ENCODE results near the gene LYPD3. TPM values are rescaled to one million over a fixed set of nuclear protein-coding genes. Genes with fewer than 3 reads are reported as not detected.

Gene LYPD3
- total RNA-seq, 2 donors from 2014 or later, result 5.1 to 7.4 TPM

DNA sequence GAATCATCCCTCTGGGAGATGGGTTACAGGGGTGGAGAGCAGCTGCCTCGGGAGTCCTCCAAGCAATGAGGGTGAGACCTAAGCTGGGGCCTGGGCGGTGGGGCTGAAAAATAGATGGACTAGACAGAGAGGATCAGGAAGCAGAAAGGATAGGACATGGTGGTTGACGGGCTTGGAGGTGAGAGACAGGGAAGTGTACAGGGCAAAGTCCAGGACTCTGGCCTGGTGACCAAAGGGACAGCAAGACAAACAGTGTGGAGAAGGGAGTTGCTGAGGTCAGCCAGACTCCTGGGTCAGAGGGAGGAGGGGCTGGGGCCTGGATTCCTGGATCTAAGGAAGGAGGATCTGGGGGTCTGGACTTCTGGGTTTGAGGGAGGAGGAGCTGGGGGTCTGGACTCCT is 33.6 kb upstream of the LYPD3 start:
- no peak for ATAC-seq
- H3K9me3 ChIP-seq (ENCODE audit: control insufficient read depth, low read length, poor library complexity, severe bottlenecking), result no peaks in the 10 kb centered on the region
- Mint-ChIP-seq H3K4me3 (no peak overlapping the region), H3K27ac (peak overlapping the region; percentile 63), H3K4me1 (peaks cover 29% of the 10 kb centered on the region), H3K27me3 (no peaks in the 10 kb centered on the region), H3K36me3 (ENCODE audit: low read depth) (peaks cover 23% of the 10 kb centered on the region)
- DNase-seq, result no peak

DNA sequence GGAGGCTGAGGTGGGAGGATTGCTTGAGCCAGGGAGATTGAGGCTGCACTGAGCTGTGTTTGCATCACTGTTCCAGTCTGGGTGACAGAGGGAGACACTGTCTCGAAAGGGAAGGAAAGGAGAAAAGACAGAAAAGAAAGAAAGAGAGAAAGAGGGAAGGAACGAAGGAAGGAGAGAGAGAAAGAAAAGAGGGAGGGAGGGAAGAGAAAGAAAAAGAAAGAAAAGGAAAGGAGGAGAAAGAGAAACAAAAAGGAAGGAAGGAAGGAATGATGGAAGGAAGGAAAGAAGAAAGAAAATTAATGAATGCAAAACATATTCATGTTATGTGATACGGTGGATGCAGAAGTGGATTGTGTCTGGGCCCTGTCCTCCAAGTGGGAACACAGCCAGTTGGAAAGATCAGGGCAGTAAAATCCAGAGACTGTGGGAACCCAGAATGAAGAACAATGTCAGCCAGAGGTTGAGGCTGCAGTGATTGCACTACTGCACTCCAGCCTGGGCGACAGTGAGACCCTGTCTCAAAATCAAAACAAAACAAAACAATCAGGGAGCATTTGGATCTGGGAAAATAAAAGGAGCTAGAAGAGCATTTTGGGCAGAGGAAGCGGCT is 32.9 kb upstream of the LYPD3 start:
- ATAC-seq (no peak), DNase-seq (no peak)
- Mint-ChIP-seq H3K27ac (peak overlapping the region; percentile 63), H3K36me3 (ENCODE audit: low read depth) (peaks cover 23% of the 10 kb centered on the region), H3K4me3 (no peak overlapping the region), H3K27me3 (no peaks in the 10 kb centered on the region), H3K4me1 (peaks cover 24% of the 10 kb centered on the region)
- H3K9me3 ChIP-seq (ENCODE audit: control insufficient read depth, low read length, poor library complexity, severe bottlenecking), result no peaks in the 10 kb centered on the region

DNA sequence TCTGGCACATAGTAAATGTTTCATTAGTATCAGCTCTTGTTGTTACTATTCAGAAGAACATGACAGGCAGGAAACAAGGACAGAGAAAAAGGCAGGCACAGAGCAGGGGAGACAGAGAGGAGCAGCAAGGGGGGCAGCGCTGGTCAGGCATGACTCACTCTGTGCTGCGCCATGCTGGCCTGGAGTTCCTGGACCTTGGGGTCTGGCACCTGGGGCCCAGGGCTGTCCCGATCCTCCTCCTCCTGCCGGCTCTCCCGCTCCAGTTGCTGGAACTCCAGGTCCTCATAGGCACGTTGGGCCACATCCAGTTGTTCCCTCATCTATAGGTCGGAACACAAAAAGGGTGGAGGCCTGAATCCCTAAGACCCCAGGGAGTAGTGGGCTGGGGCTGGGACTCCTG is 31.6 kb upstream of the LYPD3 start:
- no peaks in the 10 kb centered on the region for H3K27me3 Mint-ChIP-seq
- peaks cover 20% of the 10 kb centered on the region for H3K36me3 Mint-ChIP-seq (ENCODE audit: low read depth)
- H3K27ac Mint-ChIP-seq, result no peak overlapping the region
- no peak for ATAC-seq
- peaks cover 15% of the 10 kb centered on the region for H3K4me1 Mint-ChIP-seq
- no peaks in the 10 kb centered on the region for H3K9me3 ChIP-seq (ENCODE audit: control insufficient read depth, low read length, poor library complexity, severe bottlenecking)
- DNase-seq, result no peak
- no peak overlapping the region for H3K4me3 Mint-ChIP-seq

DNA sequence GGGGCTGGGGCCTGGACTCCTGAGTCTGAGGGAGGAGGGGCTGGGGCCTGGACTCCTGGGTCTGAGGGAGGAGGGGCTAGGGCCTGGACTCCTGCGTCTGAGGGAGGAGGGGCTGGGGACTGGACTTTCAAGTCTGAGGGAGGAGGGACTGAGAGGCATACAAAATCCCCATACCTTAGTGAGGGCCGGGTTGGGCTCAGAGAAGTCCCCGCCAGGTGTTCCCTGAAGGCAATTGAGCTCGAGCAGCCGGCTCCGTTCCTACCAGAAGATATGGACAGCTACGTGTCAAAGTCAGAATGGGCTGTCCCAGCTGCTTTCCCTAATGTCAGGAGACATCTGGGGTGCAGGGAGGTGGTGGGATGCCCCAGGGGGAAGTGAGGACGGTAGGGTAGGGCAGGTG is 29.7 kb upstream of the LYPD3 start:
- DNase-seq (no peak), ATAC-seq (no peak)
- Mint-ChIP-seq H3K4me3 (no peak overlapping the region), H3K27me3 (no peaks in the 10 kb centered on the region), H3K27ac (no peak overlapping the region), H3K4me1 (peaks cover 13% of the 10 kb centered on the region), H3K36me3 (ENCODE audit: low read depth) (peaks cover 18% of the 10 kb centered on the region)
- no peaks in the 10 kb centered on the region for H3K9me3 ChIP-seq (ENCODE audit: control insufficient read depth, low read length, poor library complexity, severe bottlenecking)

DNA sequence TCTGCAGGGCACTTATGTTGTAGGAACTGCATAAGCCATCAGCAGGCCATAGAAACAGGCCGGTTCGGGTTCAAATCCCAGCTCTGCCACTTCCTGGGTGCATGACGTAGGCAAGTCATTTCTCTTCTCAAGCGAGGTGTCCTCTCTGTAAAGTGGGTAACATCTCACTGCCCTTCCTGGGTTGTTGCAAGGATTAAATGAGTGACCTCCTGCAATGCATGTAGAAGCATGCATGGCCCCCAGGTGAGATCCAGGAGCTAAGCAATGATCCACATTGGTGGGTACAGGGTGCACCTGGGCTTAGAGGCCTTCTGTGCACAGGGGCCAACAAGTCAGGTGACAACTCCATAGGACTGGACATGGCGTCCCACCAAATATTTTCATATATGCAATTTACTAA is 25.4 kb upstream of the LYPD3 start:
- H3K9me3 ChIP-seq (ENCODE audit: control insufficient read depth, low read length, poor library complexity, severe bottlenecking), result no peaks in the 10 kb centered on the region
- peaks cover 3% of the 10 kb centered on the region for H3K36me3 Mint-ChIP-seq (ENCODE audit: low read depth)
- H3K4me3 Mint-ChIP-seq, result no peak overlapping the region
- DNase-seq, result no peak
- peaks cover 5% of the 10 kb centered on the region for H3K4me1 Mint-ChIP-seq
- H3K27ac Mint-ChIP-seq, result no peak overlapping the region
- ATAC-seq, result no peak
- no peaks in the 10 kb centered on the region for H3K27me3 Mint-ChIP-seq

DNA sequence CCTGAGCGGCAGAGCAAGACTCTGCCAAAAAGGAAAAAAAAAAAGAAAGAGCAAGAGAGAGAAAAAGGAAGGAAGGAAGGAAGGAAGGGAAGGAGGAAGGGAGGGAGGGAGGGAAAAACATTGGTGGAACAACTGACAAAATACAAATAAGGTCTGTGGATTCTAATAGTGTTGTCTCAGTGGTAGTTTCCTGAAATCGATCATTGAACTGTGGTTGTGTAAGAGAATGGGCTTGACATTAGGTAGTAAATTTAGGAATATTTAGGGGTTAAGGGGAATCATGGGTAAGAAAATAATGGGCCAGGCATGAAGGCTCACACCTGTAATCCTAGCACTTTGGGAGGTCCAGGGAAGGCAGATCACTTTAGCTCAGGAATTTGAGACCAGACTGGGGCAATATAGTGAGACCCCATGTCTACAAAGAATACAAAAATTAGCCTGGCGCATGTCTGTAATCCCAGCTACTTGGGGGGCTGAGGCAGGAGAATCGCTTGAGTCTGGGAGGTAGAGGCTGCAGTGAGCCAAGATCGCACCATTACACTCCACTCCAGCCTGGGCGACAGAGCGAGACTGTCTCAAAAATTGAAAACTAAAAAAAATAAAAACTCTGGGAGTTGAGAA is 24.7 kb upstream of the LYPD3 start:
- no peaks in the 10 kb centered on the region for H3K36me3 Mint-ChIP-seq (ENCODE audit: low read depth)
- peak overlapping the region; percentile 89 for H3K27ac Mint-ChIP-seq
- no peaks in the 10 kb centered on the region for H3K27me3 Mint-ChIP-seq
- H3K9me3 ChIP-seq (ENCODE audit: control insufficient read depth, low read length, poor library complexity, severe bottlenecking), result no peaks in the 10 kb centered on the region
- ATAC-seq (no peak), DNase-seq (no peak)
- peaks cover 2% of the 10 kb centered on the region for H3K4me1 Mint-ChIP-seq
- H3K4me3 Mint-ChIP-seq, result no peak overlapping the region

DNA sequence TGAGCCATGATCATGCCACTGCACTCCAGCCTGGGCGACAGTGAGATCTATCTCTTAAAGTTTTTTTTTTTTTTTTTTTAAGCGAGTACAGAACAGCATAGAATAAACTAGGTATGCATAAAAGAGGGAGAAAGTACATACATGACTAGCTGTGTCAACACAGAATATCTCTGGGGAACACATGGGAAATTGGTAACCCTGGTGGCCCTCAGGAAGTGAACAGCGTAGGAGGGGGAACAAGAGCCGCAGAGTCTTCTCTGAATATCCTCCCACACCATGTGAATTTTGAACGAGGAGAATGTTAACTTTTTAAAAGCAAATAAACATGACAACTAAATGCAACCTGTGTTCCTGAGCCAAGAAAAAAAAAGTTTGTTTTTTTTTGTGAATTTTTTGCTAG is 23.9 kb upstream of the LYPD3 start:
- Mint-ChIP-seq H3K36me3 (ENCODE audit: low read depth) (no peaks in the 10 kb centered on the region), H3K27me3 (no peaks in the 10 kb centered on the region), H3K27ac (peak overlapping the region; percentile 89), H3K4me3 (no peak overlapping the region), H3K4me1 (peaks cover 2% of the 10 kb centered on the region)
- no peak for DNase-seq
- H3K9me3 ChIP-seq (ENCODE audit: control insufficient read depth, low read length, poor library complexity, severe bottlenecking), result no peaks in the 10 kb centered on the region
- no peak for ATAC-seq

DNA sequence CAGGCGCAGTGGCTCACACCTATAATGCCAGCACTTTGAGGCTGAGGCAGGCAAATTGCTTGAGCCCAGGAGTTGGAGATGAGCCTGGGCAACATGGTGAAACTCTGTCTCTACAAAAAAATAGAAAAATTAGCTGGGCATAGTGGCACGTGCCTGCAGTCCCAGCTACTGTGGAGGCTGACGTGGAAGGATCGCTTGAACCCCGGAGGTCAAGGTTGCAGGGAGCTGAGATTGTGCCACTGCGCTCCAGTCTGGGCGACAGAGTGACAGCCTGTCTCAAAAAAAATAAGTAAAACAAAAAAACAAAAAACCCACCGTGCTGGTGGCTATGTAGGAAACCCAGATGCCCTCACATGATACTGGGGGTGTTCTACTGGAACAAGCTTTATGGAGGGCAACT is 22.8 kb upstream of the LYPD3 start:
- Mint-ChIP-seq H3K36me3 (ENCODE audit: low read depth) (no peaks in the 10 kb centered on the region), H3K27ac (no peak overlapping the region), H3K4me3 (no peak overlapping the region), H3K4me1 (peaks cover 2% of the 10 kb centered on the region), H3K27me3 (no peaks in the 10 kb centered on the region)
- no peak for ATAC-seq
- H3K9me3 ChIP-seq (ENCODE audit: control insufficient read depth, low read length, poor library complexity, severe bottlenecking), result no peaks in the 10 kb centered on the region
- no peak for DNase-seq

DNA sequence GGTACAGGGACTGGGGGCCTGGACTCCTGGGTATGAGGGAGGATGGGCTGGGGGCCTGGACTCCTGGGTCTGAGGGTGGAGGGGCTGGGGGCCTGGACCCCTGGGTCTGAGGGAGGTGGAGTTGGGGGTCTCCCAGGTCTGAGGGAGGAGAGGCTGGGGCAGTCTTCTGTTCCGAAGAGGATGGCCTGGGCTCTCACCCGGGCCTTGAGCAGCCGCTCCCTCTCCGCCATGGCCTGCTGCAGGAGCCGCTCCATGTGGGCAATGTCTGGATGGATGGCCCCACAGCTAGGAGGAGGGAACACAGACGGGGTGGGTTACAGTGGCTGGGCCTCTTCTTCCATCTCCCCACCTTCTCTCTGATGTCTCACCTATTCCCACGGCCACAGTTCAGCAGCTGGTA is 21.0 kb upstream of the LYPD3 start:
- DNase-seq (no peak), ATAC-seq (no peak)
- H3K36me3 Mint-ChIP-seq (ENCODE audit: low read depth), result no peaks in the 10 kb centered on the region
- no peaks in the 10 kb centered on the region for H3K27me3 Mint-ChIP-seq
- H3K9me3 ChIP-seq (ENCODE audit: control insufficient read depth, low read length, poor library complexity, severe bottlenecking), result no peaks in the 10 kb centered on the region
- peaks cover 2% of the 10 kb centered on the region for H3K4me1 Mint-ChIP-seq
- no peak overlapping the region for H3K4me3 Mint-ChIP-seq
- H3K27ac Mint-ChIP-seq, result no peak overlapping the region

DNA sequence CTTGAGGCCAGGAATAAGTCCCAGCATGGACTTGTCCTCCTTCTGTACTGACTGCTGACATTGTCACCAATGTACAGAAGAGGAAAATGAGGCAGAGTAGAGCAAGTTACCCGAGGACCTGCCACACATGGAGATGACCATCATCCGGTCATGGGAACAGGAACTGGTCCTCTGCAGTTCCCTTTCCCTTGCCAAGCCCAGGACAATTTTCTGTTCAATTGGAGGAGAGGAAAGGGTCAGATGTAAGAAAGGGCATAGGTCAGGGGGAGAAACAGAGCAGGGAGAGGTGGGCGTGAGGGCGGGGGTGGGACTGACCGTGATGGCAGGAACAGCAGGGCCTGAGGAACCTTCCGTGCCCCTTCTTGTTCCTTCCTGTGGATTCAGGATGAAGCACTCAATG is 20.5 kb upstream of the LYPD3 start:
- DNase-seq (no peak), ATAC-seq (no peak)
- H3K9me3 ChIP-seq (ENCODE audit: control insufficient read depth, low read length, poor library complexity, severe bottlenecking), result no peaks in the 10 kb centered on the region
- Mint-ChIP-seq H3K27ac (no peak overlapping the region), H3K27me3 (no peaks in the 10 kb centered on the region), H3K4me3 (no peak overlapping the region), H3K4me1 (peaks cover 2% of the 10 kb centered on the region), H3K36me3 (ENCODE audit: low read depth) (no peaks in the 10 kb centered on the region)

DNA sequence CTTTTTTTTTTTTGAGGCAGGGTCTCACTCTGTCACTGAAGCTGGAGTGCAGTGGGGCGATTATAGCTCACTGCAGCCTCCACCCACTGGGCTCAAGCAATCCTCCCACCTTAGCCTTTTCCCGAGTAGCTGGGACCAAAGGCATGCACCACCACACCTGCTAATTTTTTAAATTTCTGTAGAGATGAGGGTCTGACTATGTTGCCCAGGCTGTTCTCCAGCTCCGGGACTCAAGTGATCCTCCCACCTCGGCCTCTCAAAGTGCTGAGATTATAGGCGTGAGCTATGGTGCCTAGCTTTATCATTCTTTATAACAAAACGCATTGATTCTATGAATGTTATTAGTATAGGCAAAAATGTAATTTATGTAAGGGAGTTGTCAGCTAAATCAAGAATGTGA is 17.9 kb upstream of the LYPD3 start:
- H3K9me3 ChIP-seq (ENCODE audit: control insufficient read depth, low read length, poor library complexity, severe bottlenecking), result no peaks in the 10 kb centered on the region
- Mint-ChIP-seq H3K27ac (no peak overlapping the region), H3K4me1 (no peaks in the 10 kb centered on the region), H3K36me3 (ENCODE audit: low read depth) (no peaks in the 10 kb centered on the region), H3K4me3 (no peak overlapping the region), H3K27me3 (no peaks in the 10 kb centered on the region)
- no peak for ATAC-seq
- DNase-seq, result no peak

DNA sequence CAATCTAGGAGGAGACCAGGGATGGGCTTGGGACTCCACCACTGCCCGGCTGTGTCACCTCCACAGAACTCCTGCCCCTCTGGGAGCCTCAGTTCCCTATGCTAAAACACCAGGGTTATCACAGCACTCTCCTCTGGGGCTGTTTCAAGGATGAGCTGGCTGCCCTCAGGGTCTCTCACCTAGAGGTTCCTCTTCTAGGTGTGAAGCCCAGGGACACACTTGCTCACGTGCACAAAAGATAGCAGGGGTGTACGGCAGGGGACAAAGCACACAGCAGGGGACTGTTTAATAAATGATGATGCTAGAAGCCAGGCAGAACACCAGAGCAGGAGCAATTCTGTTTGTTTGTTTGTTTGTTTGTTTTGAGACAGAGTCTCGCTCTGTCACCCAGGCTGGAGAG is 16.8 kb upstream of the LYPD3 start:
- Mint-ChIP-seq H3K27me3 (no peaks in the 10 kb centered on the region), H3K4me3 (no peak overlapping the region), H3K36me3 (ENCODE audit: low read depth) (peaks cover 5% of the 10 kb centered on the region), H3K4me1 (peaks cover 3% of the 10 kb centered on the region), H3K27ac (no peak overlapping the region)
- DNase-seq (no peak), ATAC-seq (no peak)
- no peaks in the 10 kb centered on the region for H3K9me3 ChIP-seq (ENCODE audit: control insufficient read depth, low read length, poor library complexity, severe bottlenecking)

DNA sequence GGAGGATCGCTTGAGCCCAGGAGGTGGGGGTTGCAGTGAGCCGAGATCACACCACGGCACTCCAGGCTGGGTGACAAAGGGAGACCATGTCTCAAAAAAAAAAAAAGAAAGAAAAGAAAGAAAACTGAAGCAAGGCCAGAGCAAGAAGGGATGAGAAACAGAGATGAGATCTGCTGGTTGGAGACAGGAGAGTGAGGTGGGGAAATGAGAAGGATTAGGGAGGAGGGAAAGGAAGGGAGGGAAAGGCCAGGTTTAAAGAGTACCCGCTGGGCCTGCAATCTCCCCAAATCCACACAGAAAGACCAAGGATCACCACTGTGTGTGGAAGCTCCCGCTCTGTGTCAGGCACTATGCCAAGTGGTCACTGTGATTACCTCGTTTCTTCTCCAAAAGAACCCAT is 16.3 kb upstream of the LYPD3 start:
- Mint-ChIP-seq H3K4me1 (peaks cover 3% of the 10 kb centered on the region), H3K27ac (no peak overlapping the region), H3K4me3 (no peak overlapping the region), H3K27me3 (no peaks in the 10 kb centered on the region), H3K36me3 (ENCODE audit: low read depth) (peaks cover 5% of the 10 kb centered on the region)
- DNase-seq, result no peak
- ATAC-seq, result no peak
- H3K9me3 ChIP-seq (ENCODE audit: control insufficient read depth, low read length, poor library complexity, severe bottlenecking), result no peaks in the 10 kb centered on the region

DNA sequence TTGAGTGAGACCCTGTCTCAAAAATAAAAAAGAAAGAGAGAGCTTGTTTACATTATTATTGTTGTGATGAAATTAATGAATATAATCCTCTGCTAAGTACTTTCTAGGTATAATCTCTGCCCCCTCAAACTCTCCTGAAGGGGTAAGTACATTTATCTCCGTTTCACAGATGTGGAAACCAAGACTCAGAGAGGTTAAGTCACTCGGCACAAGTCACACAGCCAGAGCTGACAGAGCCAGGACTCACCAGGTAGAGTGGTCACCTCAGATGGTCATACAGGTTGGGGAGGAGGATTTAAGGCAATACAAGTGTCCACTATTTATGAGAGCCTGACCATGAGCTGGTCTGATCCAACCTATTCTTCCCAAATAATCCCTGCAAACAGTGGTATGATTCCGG is 15.2 kb upstream of the LYPD3 start:
- Mint-ChIP-seq H3K27me3 (no peaks in the 10 kb centered on the region), H3K4me1 (peaks cover 3% of the 10 kb centered on the region), H3K4me3 (no peak overlapping the region), H3K36me3 (ENCODE audit: low read depth) (peaks cover 5% of the 10 kb centered on the region), H3K27ac (peak overlapping the region; percentile 62)
- no peaks in the 10 kb centered on the region for H3K9me3 ChIP-seq (ENCODE audit: control insufficient read depth, low read length, poor library complexity, severe bottlenecking)
- DNase-seq (no peak), ATAC-seq (no peak)
